Type B pancreatic cell (in vitro differentiated cells): ENCODE measurements around the gene SRPX. TPM values are rescaled to one million over a fixed set of nuclear protein-coding genes. Genes with fewer than 3 reads are reported as not detected.

Source experiments
- DNase-seq: peaks from one replicate; pipeline ENCODE4 v3.0.0; 2021; ENCODE audit warnings: mixed read lengths; ENCODE audit not compliant: unreplicated experiment; ENCODE audit errors: extremely low spot score
- H3K27ac Mint-ChIP-seq: 2 replicates; pipeline ENCODE4 v1.8.0; 2021; ENCODE audit warnings: mild to moderate bottlenecking, mixed read lengths
- H3K27me3 Mint-ChIP-seq: 2 replicates; pipeline ENCODE4 v1.8.0; 2021; ENCODE audit warnings: mixed read lengths
- H3K36me3 Mint-ChIP-seq: 2 replicates; pipeline ENCODE4 v1.8.0; 2021; ENCODE audit warnings: mixed read lengths
- H3K4me1 Mint-ChIP-seq: one replicate; pipeline ENCODE4 v1.8.0; 2021; ENCODE audit warnings: mixed read lengths; ENCODE audit not compliant: unreplicated experiment
- H3K4me3 Mint-ChIP-seq: 2 replicates; pipeline ENCODE4 v1.8.0; 2021; ENCODE audit warnings: mild to moderate bottlenecking, mixed read lengths
- H3K9me3 Mint-ChIP-seq: 2 replicates; pipeline ENCODE4 v1.8.0; 2021; ENCODE audit warnings: mixed read lengths
- CTCF ChIP-seq: fragments of 200-600 bp; sonication (generic); conservative IDR thresholded peaks from 2 replicates; pipeline ENCODE4 v1.5.0; 2021; ENCODE audit warnings: antibody characterized with exemption, mild to moderate bottlenecking
- total RNA-seq: library from RNA; stranded (reverse); gene quantifications from 2 replicates; pipeline ENCODE4 v1.2.1, GENCODE V29; 2021; ENCODE audit warnings: low replicate concordance

Gene SRPX
- total RNA-seq, 1 donor from 2014 or later = 8.4 TPM

GRCh38 chrX:38216642-38217041, 4.0 kb downstream of the SRPX start:
- no peaks in the 10 kb centered on the region for H3K36me3 Mint-ChIP-seq
- no peak overlapping the region for H3K27ac Mint-ChIP-seq
- no peak overlapping the region for H3K4me3 Mint-ChIP-seq
- peaks cover 5% of the 10 kb centered on the region for H3K9me3 Mint-ChIP-seq
- peaks cover 8% of the 10 kb centered on the region for H3K4me1 Mint-ChIP-seq
- no peak for TF ChIP-seq CTCF
- H3K27me3 Mint-ChIP-seq = peaks cover 34% of the 10 kb centered on the region
- no peak for DNase-seq

GRCh38 chrX:38214551-38215531, 5.8 kb downstream of the SRPX start:
- H3K36me3 Mint-ChIP-seq = no peaks in the 10 kb centered on the region
- H3K27me3 Mint-ChIP-seq = peaks cover 22% of the 10 kb centered on the region
- TF ChIP-seq CTCF = no peak
- H3K4me1 Mint-ChIP-seq = peaks cover 8% of the 10 kb centered on the region
- H3K4me3 Mint-ChIP-seq = no peak overlapping the region
- H3K27ac Mint-ChIP-seq = no peak overlapping the region
- no peak for DNase-seq
- peaks cover 5% of the 10 kb centered on the region for H3K9me3 Mint-ChIP-seq

GRCh38 chrX:38214044-38214443, 6.6 kb downstream of the SRPX start:
- Mint-ChIP-seq H3K4me3 (no peak overlapping the region), H3K27me3 (peaks cover 17% of the 10 kb centered on the region), H3K36me3 (no peaks in the 10 kb centered on the region), H3K27ac (no peak overlapping the region), H3K4me1 (peaks cover 8% of the 10 kb centered on the region), H3K9me3 (peaks cover 5% of the 10 kb centered on the region)
- no peak for DNase-seq
- TF ChIP-seq CTCF = no peak

GRCh38 chrX:38211891-38212635, 8.6 kb downstream of the SRPX start:
- H3K9me3 Mint-ChIP-seq = peaks cover 5% of the 10 kb centered on the region
- H3K27ac Mint-ChIP-seq = no peak overlapping the region
- H3K4me3 Mint-ChIP-seq = no peak overlapping the region
- peaks cover 8% of the 10 kb centered on the region for H3K4me1 Mint-ChIP-seq
- H3K27me3 Mint-ChIP-seq = peaks cover under 1% of the 10 kb centered on the region
- no peaks in the 10 kb centered on the region for H3K36me3 Mint-ChIP-seq
- TF ChIP-seq CTCF = no peak
- DNase-seq = no peak

- Mint-ChIP-seq H3K4me3 (no peak overlapping the region), H3K27ac (no peak overlapping the region), H3K27me3 (no peaks in the 10 kb centered on the region), H3K4me1 (no peaks in the 10 kb centered on the region), H3K9me3 (no peaks in the 10 kb centered on the region), H3K36me3 (no peaks in the 10 kb centered on the region)
- TF ChIP-seq CTCF = no peak
- no peak for DNase-seq
Measured at GRCh38 chrX:38206542-38206941, 14.1 kb downstream of the SRPX start.
